Neural progenitor cell (in vitro differentiated cells): ENCODE results near the gene DHRS2.

Experiments used
- CTCF ChIP-seq: fragments of 200-600 bp; sonication (generic); IDR thresholded peaks from 2 replicates; pipeline ENCODE4 v1.5.1; 2017; ENCODE audit warnings: antibody characterized with exemption, mild to moderate bottlenecking
- EZH2 ChIP-seq: fragments of 200-600 bp; sonication (generic); IDR thresholded peaks from 2 replicates; pipeline ENCODE4 v1.6.1; 2017; ENCODE audit warnings: antibody characterized with exemption, mild to moderate bottlenecking, moderate library complexity
- EZH2phosphoT487 ChIP-seq: fragments of 200-600 bp; sonication (generic); IDR thresholded peaks from 2 replicates; pipeline ENCODE4 v1.6.1; 2017; ENCODE audit warnings: antibody characterized with exemption

GRCh38 chr14:23644195-23644918 is 8.2 kb downstream of the DHRS2 start:
- no peak for TF ChIP-seq CTCF
- no peak for TF ChIP-seq EZH2
- no peak for TF ChIP-seq EZH2phosphoT487
